Astrocyte of the hippocampus (primary cell): ENCODE data around the gene PREB.
"Not testable (repeated sequence)": the region's sequence is repeated elsewhere in the genome, so short reads cannot be mapped to it uniquely, and the experiment has no call there.

Experiments
- DNase-seq: peaks from one replicate; pipeline ENCODE4 v3.0.0; 2011; ENCODE audit warnings: low read depth, low spot score

Gene PREB

GRCh38 chr2:27127883-27128667, 6.4 kb downstream of the PREB start:
- no peak for DNase-seq

- no peak for DNase-seq
Observed at GRCh38 chr2:27126252-27126710, 8.2 kb downstream of the PREB start.

- no peak for DNase-seq
Observed at GRCh38 chr2:27125104-27125503, 9.3 kb downstream of the PREB start.

GRCh38 chr2:27123302-27124150, 10.9 kb downstream of the PREB start, which contains the start of gene ABHD1:
Gene ABHD1 (plus strand): TSS chr2:27123815. CDS start chr2:27123949, 134 bp downstream.
- peak; percentile 53 for DNase-seq

GRCh38 chr2:27122791-27123190, 11.6 kb downstream of the PREB start:
- no peak for DNase-seq

- DNase-seq: no peak
Observed at GRCh38 chr2:27121906-27122305, 12.5 kb downstream of the PREB start.

- DNase-seq: not testable (repeated sequence)
Observed at GRCh38 chr2:27119330-27119670, 15.1 kb downstream of the PREB start.

GRCh38 chr2:27118525-27119329, 15.7 kb downstream of the PREB start, which contains the start of gene CGREF1:
Gene CGREF1 (minus strand): TSS chr2:27119128. CDS start chr2:27104366, 14,762 bp downstream.
- peak; percentile 38 for DNase-seq

- DNase-seq: peak; percentile 8
Observed at GRCh38 chr2:27117995-27118524, 16.4 kb downstream of the PREB start.

- DNase-seq: no peak
Observed at GRCh38 chr2:27115519-27115918, 18.9 kb downstream of the PREB start.

GRCh38 chr2:27111392-27112078, 22.9 kb downstream of the PREB start:
- DNase-seq: not testable (repeated sequence)

GRCh38 chr2:27110603-27111352, 23.7 kb downstream of the PREB start:
- not testable (repeated sequence) for DNase-seq

- DNase-seq: no peak
Observed at GRCh38 chr2:27109083-27109482, 25.4 kb downstream of the PREB start.

- no peak for DNase-seq
Observed at GRCh38 chr2:27108221-27108620, 26.2 kb downstream of the PREB start.

- DNase-seq: peak; percentile 10
Observed at GRCh38 chr2:27105981-27106380, 28.5 kb downstream of the PREB start.

GRCh38 chr2:27102329-27102728, 32.1 kb downstream of the PREB start:
- no peak for DNase-seq

- DNase-seq: no peak
Observed at GRCh38 chr2:27100036-27100435, 34.4 kb downstream of the PREB start.

- DNase-seq: no peak
Observed at GRCh38 chr2:27099334-27099955, 35.0 kb downstream of the PREB start.

- no peak for DNase-seq
Observed at GRCh38 chr2:27097341-27097740, 37.1 kb downstream of the PREB start.
